Thyroid gland (tissue), 4 donors: Measurements from ENCODE around the gene PHIP. TPM values are rescaled to one million over a fixed set of nuclear protein-coding genes. Genes with fewer than 3 reads are reported as not detected.

Source experiments
- DNase-seq, 2 donors: peaks; one replicate each; pipeline ENCODE4 v3.0.0-alpha.2; 2019
- H3K27ac ChIP-seq, 3 donors: fragments of 200-600 bp; sonication (generic); 1 replicate in 2 of 3; 2 replicates in 1 of 3; pipeline ENCODE4 v1.5.1; 2016 to 2019; ENCODE audit warnings: mild to moderate bottlenecking in 1 of 3, moderate library complexity in 1 of 3
- H3K27me3 ChIP-seq: fragments of 200-600 bp; sonication (generic); one replicate; pipeline ENCODE4 v1.5.1; 2019
- H3K36me3 ChIP-seq, 2 donors: fragments of 200-600 bp; sonication (generic); one replicate each; pipeline ENCODE4 v1.5.1; 2016 to 2019
- H3K4me1 ChIP-seq, 2 donors: fragments of 200-600 bp; sonication (generic); one replicate each; pipeline ENCODE4 v1.5.1; 2017 to 2019
- H3K4me3 ChIP-seq, 3 donors: fragments of 200-600 bp; sonication (generic); replicated peaks in 1 of 3; 1 replicate in 2 of 3; 2 replicates in 1 of 3; pipeline ENCODE4 v1.5.1; 2016; ENCODE audit warnings: mild to moderate bottlenecking in 1 of 3
- H3K9me3 ChIP-seq: fragments of 200-600 bp; sonication (generic); one replicate; pipeline ENCODE4 v1.5.1; 2017
- CTCF ChIP-seq, 6 experiments: fragments of 200-600 bp in 3 of 6; fragments of 450-650 bp in 3 of 6; sonication (generic) in 3 of 6; IDR thresholded peaks; one replicate each; pipeline ENCODE4 v1.5.1; 2016 to 2019; ENCODE audit warnings: antibody characterized with exemption in 6 of 6, mild to moderate bottlenecking in 2 of 6, inconsistent platforms in 1 of 6, moderate library complexity in 1 of 6
- POLR2A ChIP-seq, 2 donors: fragments of 450-650 bp; IDR thresholded peaks; one replicate each; pipeline ENCODE4 v1.6.1; 2017; ENCODE audit warnings: antibody characterized with exemption in 2 of 2, mild to moderate bottlenecking in 2 of 2, moderate library complexity in 1 of 2
- WGBS, 2 donors: methylation state at CpG; one replicate each; pipeline ENCODE4 v1.1.5; 2017; 5-methylcytosine and 5-hydroxymethylcytosine counted together
- intact Hi-C: fragments of 100-400 bp; cut with DNase I; formaldehyde crosslinking; loops from one replicate; pipeline ENCODE4 v1.15.1; 2023
- total RNA-seq, 4 donors: library from RNA; depleted of rRNA; stranded (reverse); fragments of >200 nt; gene quantifications; one replicate each; pipeline ENCODE4 v1.2.3, GENCODE V29; 2016

Gene PHIP
- total RNA-seq, 4 donors from 2014 or later = 28.0 to 45.9 (median 35.4) TPM

GRCh38 chr6:78967191-78967590 lies 110.9 kb downstream of the PHIP start:
- Histone ChIP-seq H3K9me3 (no peaks in the 10 kb centered on the region), H3K4me3 (no peak overlapping the region), H3K27ac (no peak overlapping the region), H3K36me3 (peaks cover 12 to 27% of the 10 kb centered on the region in 2 donors), H3K27me3 (no peaks in the 10 kb centered on the region), H3K4me1 (no peaks in the 10 kb centered on the region)
- intact Hi-C loops = no loop called here
- DNase-seq = no peak
- TF ChIP-seq POLR2A (IDR thresholded peaks at IDR 0.05) (no peak), CTCF (IDR thresholded peaks at IDR 0.05) (no peak)
- 90 to 92% methylated on average over 3 of the region's 3 CpGs for WGBS, 2 donors

GRCh38 chr6:78966542-78966941 lies 111.5 kb downstream of the PHIP start:
- no peaks in the 10 kb centered on the region for H3K4me1 ChIP-seq
- no peak for TF ChIP-seq POLR2A (IDR thresholded peaks at IDR 0.05)
- no peak for TF ChIP-seq CTCF (IDR thresholded peaks at IDR 0.05)
- intact Hi-C loops = no loop called here
- peaks cover 18 to 34% of the 10 kb centered on the region in 2 donors for H3K36me3 ChIP-seq
- 87 to 92% methylated on average over 4 of the region's 4 CpGs for WGBS, 2 donors
- H3K27ac ChIP-seq = no peak overlapping the region
- no peaks in the 10 kb centered on the region for H3K27me3 ChIP-seq
- DNase-seq = no peak
- no peaks in the 10 kb centered on the region for H3K9me3 ChIP-seq
- no peak overlapping the region for H3K4me3 ChIP-seq

GRCh38 chr6:78962448-78962847 lies 115.6 kb downstream of the PHIP start:
- Histone ChIP-seq H3K27me3 (no peaks in the 10 kb centered on the region), H3K9me3 (no peaks in the 10 kb centered on the region), H3K4me3 (no peak overlapping the region), H3K36me3 (peaks cover 18 to 27% of the 10 kb centered on the region in 2 donors), H3K27ac (no peak overlapping the region), H3K4me1 (no peaks in the 10 kb centered on the region)
- TF ChIP-seq CTCF (IDR thresholded peaks at IDR 0.05) = no peak
- TF ChIP-seq POLR2A (IDR thresholded peaks at IDR 0.05) = no peak
- intact Hi-C loops = no loop called here
- WGBS, 2 donors = 94 to 100% methylated on average over 1 of the region's 1 CpG
- DNase-seq = no peak

GRCh38 chr6:78954740-78955139 lies 123.3 kb downstream of the PHIP start:
- TF ChIP-seq CTCF (IDR thresholded peaks at IDR 0.05) (no peak), POLR2A (IDR thresholded peaks at IDR 0.05) (no peak)
- Histone ChIP-seq H3K9me3 (no peaks in the 10 kb centered on the region), H3K4me3 (no peak overlapping the region), H3K4me1 (no peaks in the 10 kb centered on the region), H3K27ac (no peak overlapping the region), H3K36me3 (peaks cover 23 to 24% of the 10 kb centered on the region in 2 donors), H3K27me3 (no peaks in the 10 kb centered on the region)
- 97 to 98% methylated on average over 4 of the region's 4 CpGs for WGBS, 2 donors
- intact Hi-C loops = no loop called here
- no peak for DNase-seq

- H3K4me1 ChIP-seq = no peaks in the 10 kb centered on the region
- no peak for DNase-seq
- H3K4me3 ChIP-seq = no peak overlapping the region
- intact Hi-C loops = no loop called here
- peaks cover 23 to 25% of the 10 kb centered on the region in 2 donors for H3K36me3 ChIP-seq
- H3K27ac ChIP-seq = no peak overlapping the region
- WGBS, 2 donors = 97 to 98% methylated on average over 8 of the region's 8 CpGs
- no peaks in the 10 kb centered on the region for H3K27me3 ChIP-seq
- H3K9me3 ChIP-seq = no peaks in the 10 kb centered on the region
- TF ChIP-seq POLR2A (IDR thresholded peaks at IDR 0.05) (no peak), CTCF (IDR thresholded peaks at IDR 0.05) (no peak)
These were observed 124.3 kb downstream of the PHIP start for GRCh38 chr6:78953798-78954197.
